ENCODE data around the gene KCNC1.

Gene KCNC1

DNA sequence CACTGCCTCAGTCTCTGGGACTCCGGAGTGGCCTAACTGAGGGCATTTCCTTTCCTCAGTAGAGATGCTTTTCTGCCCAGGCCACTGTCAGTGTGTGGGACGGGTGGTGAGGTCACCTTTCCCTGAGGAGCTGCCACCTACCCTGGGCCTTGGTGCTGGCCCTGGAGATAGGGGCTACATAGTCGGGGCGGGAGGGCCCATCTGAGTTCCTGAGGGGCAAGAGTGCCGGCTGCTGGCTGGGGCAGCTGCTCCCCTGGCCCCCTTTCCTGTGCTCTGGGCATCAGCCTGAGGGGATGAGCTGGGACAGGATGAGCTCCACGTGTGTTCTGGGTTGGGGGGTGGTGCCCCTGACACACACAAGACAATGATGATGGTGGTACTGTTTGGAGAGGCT is 5.4 kb downstream of the KCNC1 start:
- no peak for DNase-seq

DNA sequence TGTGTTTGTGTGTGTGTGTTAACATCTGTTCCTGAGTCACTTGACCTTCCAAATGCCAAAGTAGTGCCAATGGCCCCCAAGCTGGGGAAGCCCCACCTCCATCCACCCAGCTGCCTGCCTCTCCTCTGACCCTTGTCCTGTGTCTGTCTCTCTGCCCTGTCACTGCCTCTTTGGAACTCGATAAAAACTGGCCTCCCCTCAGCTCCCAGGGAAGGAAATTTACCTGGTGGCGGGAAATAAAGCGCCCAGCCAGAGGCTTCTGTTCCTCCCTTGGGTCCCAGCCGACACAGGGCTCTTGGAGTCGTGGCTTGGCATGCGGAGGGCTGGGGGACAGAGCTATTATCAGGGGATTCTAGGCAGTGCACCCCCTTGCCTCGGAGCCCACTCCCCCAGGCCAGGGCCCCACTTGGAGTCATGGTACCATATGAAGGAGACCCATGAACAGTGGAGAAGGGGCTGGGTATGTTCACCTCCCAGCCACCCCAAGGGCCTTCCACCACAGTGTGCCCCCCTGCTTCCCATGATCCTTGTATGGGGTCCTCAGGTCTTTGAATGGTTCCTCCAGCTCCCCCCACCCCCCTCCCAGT is 6.2 kb downstream of the KCNC1 start:
- DNase-seq, result no peak

DNA sequence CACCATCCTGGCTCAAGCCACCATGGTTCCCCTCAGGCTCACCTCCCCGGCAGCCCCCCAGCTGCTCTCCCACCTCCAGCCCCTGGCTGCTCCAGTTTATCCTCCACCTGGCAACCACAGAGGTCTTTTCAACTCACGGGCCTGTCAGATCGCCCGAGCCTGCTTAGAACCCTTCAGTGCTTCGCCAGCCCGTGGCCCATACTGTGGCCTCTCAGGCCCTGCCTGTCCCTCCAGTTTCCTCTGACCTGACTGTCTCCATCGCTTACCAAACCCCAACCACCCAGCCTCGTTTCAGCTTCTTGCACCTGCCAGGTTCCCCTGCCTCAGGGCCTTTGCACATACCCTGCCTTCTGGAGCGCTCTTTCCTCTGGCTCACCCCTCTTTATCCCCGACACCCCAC is 6.9 kb downstream of the KCNC1 start:
- DNase-seq, result no peak

DNA sequence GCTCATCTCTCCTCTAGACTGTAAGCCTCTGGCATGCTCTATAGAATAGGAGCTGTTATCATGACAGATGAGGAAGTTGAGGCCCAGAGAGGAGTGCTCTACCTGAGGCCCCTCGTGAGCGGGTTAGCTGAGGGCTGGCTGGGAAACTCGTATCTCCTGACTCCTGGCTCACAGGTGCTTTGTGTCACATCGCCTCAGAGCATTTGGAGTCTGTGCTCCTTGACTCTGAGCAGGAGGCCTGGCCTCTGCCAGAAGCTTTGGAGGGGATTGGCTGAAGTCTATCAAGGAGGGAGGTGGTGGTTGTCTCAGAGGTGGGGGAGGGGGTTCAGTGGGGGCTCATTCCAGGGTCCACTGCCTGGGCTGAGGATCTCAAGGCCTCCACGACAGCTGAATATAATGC is 7.4 kb downstream of the KCNC1 start:
- DNase-seq, result no peak

DNA sequence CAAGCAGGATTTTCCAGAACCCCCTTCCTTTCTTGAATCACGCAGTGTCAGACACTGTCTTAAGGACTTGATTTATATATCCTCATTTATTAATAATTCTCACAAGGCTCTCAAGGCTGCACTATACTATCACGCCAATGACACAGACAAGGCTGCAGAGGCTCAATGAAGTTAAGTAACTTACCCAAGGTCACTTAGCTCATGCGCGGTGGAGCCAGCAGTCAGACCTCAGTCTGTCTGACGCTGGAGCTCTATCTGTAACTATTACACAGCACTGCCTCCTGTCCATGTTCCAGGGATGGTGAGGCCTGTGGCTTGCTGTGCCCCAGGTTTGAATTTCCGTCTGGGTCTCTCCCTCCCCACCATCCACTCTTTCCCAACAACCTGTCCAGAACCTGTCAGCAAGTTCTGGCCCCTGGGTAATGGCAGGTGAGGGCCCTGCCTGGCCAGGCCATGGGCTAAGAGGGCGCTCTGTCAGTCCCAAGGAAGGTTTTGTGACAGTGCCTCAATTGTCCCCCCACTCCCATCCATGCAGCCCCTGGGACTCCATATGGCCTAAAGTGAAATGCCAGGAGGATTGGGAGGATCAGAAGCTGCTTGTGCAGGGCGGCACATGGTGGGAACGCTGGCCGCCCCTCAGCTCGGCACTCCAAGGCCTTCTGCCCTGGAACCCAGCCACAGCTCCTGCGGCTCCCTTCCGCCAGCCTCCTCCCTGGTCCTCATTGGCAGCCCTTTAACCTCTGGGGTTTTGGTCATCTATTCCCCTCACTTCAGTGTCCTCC is 8.6 kb downstream of the KCNC1 start:
- DNase-seq, result no peak

DNA sequence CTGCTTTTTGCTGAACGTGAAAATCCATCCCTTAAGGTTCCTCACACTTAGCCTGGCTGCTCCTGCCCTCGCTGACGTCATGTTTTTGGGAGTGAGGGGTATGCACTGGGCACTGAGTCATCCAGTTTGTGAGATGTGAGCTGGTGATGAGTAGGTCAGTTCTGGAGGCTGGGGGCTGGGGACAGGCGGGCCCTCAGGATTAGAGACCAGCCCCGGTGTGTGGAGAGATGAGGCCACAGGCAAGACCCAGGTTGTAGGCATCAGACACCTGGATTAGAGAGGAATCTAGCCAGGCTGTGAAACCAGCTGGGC is 9.2 kb downstream of the KCNC1 start:
- no peak for DNase-seq

DNA sequence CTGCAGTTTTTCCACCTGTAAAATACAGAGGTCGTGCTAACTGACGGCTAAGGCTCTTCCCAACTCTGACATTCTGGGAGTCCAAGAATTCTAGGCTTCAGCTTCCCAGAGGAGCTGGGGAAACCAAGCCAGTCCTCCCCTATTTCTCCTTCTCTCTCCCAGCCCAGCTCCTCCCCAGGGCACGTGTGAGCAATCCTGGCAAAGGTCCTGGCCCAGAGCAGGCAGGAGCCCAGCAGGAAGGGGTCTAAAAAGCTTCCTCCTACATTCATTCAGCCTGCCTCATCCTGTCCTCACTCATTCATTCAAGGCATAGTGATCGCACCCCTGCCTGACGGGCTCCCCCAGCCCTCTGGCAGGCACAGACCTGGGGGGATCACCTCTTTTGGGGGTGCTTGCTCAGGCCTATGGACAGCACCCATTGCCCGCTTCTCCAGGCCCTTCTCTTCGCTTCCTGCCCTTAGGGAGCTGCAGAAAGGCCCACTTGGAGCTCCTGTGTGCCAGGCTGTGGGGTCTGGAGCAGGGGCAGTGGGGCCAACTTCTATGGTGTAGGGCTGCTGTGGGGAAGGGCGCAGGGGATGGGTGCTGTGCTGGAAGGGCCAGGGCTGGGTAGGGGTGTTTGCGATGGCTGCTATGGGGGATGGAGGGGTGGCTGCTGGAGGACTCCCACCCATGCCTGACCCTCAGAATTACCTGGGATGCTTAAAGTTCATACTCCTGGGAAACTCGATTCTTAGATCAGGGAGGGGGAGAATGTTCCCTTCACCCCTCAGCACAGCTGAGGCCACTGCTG is 9.8 kb downstream of the KCNC1 start:
- DNase-seq, result no peak

DNA sequence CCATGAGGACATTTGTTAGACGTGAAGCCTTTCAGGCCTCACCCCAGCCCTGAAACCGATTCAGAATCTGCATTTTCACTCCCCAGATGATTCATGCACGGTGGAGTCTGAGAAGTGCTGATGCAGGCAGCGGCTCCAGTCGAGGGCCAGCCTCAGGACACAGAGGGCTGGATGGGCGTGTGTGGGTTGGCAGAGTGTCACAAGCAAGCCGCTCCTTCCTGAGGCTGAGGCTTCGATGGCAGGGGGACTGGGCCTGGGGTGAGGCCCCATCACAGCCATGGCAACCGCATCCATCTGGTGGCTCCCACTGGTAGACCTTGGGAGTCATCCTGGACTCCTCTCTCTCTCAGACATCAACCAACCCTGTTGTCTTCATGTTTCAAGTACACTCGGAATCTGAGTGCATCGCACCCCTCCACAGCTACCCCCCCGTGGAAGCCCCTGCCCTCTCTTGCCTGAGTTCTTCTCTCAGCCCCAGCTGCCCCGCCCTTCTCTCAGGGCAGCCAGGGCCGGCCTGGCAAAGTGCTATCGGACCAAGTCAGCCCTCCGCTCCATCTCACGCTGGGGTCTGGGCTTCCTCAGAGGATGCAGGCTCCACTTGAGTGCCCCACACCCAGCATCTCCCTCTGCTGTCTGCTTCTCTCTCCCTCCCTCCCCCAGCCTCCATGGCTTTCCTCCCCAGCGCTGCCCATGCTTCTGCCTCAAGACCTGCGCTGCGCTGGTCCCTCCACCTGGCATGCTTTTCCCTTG is 10.6 kb downstream of the KCNC1 start:
- DNase-seq, result no peak

DNA sequence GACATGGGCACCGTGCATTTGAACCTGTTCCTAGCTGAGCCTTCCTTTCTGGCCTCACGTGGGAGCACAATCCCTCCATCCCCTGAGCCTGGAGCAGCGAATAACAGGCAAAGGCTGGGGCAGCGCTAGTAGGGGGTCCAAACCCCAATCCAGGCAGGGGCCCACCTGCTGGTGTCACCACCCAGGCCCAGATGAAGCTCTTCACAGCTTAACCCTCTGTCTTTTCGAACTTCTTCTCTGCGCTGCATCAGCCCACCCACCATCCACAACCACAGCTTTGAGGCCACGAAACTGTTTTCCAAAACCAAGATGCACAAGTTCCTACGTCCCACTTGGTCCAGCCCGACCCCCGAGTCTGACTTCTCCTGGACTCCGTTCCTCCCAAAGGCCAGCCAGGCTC is 11.5 kb downstream of the KCNC1 start:
- no peak for DNase-seq

DNA sequence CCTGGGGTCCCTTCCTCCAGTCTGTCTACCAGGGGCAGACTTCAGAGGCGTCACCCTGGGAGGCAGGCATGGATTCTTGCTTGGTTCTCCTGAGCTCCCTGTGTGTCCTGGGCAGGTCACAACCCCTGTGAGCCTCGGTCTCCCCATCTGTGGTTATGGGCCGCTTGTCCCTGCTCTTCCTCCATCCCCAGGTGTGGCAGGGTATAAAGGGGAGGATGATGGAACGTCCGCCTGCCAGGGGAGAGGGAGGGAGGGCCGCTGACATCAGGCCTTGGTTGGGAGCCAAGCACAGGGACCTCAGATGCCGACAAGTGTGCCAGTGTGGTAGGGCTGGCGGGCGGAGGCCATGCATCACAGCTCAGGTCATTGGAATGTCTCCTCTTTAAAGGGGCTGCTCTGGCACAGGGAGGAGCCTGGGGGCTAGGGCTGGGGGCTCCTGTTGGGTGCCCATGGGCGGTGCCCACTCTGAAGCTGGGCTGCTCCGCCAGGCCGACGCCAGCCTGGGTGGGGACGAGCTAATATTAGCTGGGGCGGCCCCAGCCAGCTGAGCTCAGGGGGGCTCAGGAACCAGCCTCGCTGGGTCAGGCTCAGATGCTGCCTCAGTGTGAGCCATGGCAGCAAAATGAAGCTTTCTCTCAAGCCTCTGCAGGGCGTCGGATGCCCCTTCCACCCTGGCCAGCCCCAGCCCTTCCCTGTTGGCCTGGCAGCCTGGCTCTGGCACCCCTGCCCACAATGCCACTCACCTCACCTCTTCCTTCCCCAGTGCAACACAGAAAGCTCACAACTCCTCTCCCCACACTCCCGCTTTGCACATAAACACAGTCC is 12.8 kb downstream of the KCNC1 start:
- no peak for DNase-seq

DNA sequence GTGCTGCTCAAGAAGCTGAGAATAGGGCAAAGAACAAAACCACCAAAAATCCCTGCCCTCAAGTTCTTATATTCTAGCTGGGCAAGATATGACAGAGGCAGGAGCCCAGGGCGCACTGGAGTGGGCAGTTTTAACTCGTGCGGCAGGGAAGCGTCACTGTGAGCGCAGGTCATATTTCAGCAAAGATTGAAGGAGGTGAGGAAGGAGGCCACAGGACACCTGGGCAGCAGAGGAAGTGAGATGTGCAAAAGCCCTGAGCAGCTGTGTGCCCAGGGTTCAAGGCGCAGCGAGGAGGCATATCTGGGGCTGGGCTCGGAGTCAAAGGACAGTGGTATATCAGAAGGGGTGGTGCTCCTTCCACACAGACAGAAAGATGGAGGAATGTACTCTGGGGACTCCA is 13.5 kb downstream of the KCNC1 start:
- no peak for DNase-seq

DNA sequence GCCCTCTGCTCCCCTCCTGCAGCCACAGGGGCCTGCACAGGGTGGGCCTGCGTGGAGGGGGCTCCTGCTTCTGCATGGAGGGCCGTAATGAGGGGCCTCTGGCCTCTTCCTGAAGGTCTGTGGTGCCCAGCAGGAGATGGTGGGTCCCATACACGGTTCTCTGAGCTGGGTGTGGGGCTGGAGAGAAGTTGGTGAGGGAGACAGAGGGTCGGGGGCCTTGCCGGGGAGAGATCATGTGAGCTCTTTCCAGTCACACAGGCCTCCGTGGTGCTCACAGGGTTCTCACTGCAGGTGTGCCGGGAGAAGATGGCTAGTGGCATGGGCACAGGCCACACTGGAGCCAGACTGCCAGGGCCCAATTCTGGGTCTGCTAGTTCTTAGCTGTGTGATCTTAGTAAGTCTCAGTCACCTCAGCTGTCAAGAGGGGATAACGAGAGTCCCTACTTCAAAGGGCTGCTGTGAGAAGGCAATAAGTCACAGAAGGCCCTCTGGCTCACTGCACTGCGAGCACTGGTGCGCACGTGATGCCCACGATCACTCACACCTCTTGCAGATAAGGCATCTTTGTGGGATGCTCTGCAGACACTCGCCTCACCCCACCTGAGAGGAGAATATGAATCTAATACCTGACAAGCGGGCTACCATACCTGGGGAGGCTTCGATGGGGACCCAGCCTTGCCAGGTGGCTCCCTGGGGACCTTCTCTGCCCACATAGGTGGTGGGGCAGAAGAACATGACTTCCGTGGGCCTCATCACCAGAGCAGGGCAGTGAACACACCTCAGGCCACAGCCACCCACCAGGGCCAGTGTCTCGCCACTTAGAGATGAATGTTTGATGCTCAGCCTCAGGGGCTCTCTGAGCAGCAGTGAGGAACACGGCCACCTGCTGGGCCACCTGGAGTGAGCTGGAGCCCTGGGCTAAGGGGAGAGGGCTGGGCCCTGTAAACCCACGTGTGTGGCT is 14.5 kb downstream of the KCNC1 start:
- no peak for DNase-seq

DNA sequence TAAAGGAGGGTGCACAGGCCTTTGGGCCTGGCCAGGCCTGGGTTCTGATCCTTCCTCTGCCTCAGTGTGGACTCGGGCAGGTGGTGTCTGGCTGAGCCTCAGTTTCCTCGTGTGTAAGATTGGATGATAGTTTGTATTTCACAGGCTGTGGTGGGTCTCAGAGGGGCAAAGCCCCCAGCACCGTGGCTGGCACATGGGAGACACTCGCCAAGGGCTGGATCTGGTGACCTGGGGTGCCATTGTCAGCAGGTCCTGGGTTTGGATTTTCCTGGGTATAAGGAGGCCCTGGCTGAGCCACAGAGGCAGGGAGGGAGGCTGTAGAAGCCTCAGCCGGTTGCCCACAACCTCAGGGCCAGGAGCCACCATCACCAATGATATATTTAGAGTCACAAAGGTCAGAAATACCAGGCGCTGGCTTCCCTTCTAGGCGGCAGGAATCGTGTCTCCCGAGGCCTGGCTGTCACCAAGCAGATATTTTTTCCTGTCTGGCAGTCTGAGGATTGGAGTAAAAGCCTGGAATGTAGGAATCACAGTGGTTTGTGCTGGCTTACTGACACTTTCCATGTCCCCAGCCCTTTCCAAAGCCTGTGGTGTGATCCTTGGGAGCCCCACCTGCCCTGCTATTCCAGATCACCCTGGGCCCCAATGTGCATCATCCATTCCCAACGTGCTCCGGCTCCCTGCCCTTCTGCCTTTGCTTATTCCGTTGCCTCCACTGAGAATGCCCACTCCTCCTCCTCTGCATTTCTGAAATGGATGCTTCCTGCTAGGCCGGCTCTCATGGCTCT is 15.6 kb downstream of the KCNC1 start:
- DNase-seq, result no peak

DNA sequence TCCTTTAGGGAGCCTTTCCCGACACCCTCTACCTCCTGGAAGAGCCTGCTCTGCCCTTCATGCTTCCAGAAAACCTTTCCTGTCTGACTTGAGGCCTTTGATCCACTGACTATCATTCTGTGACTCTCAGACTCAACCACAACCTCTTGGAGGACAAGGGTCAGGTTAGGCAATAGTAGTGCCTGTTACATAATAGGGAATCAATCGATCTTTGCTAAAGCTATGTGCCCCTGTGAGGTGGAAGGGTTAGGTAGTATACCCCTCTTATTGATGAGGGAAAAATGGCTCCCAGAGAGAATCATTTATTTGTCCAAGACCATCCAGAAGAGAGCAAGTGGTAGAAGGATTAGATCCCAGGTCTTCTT is 16.2 kb downstream of the KCNC1 start:
- DNase-seq, result no peak

DNA sequence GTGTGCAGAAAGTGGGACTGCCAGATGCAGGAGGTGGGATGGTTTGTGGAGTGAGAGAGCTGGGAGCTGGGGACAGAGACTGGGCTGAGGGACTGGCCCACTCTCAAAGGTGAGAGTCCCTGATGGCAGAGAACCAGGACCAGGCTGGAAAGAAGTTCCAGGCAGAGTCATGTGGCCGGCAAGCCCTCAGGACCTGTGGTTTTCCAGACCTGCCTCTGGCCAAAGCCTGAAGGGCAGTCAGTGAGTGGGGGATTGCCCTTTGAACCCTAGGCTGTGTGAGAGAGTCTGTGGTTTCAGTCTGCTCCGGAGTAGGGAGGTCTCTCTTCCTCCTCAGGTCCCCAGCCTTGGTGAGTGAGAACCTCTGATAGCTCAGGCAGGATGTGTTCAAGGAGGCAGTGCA is 17.0 kb downstream of the KCNC1 start:
- no peak for DNase-seq

DNA sequence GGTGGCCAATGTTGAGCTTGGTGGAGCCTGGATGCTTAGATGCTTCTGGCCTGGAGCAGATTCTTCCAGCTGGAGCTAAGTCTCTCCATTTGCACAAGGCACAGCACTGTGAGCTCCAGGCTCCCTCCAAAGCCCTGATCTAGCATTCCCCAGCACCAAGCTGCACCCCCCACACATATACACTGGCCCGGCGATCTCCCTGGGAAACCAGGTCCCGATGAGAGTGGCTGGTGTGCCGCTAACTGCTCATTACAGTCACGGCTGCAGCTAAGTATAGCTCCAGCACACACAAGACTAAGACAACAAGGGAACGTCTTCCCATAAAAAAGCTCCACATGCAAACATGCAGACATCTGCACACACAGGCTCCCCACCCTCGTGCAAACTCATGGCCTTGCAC is 17.6 kb downstream of the KCNC1 start:
- DNase-seq, result no peak

DNA sequence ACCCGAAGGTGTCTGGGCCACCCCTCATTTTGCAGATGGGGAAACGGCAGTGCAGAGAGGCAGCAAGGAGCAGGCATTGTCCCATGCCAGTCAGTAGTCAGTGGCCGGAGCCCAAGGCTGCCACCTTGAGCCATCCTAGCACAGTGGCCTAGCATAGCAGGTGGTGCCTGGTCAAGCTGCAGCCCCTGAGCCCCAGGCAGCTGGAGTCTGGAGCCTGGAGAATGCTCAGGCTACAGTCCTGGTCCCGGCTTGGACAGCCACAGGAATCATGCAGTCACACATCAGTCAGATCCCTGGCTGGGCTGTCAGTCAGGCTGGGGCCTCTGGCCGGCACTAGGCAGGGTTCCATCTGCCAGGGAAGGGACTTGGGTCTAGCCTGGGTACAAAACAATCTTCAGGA is 18.6 kb downstream of the KCNC1 start:
- no peak for DNase-seq

DNA sequence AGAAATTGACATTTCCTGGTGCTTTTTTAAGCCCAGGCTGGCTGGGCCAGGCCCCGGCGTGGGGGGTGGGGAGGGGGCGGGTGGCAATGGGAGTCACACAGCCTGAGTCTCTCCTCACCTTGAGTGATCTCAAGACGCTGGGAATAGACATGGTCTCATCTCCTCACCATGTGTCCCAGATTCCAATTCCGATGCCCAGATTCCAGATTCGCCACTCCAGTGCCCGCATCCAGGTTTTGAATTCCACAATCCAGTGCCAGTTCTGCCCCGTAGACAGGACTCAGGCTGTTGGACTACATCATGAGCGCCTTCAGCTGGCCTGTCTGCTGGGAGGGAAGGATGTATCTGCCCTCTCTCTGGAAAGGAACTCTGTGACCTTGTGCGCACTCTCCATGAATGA is 19.1 kb downstream of the KCNC1 start:
- no peak for DNase-seq

DNA sequence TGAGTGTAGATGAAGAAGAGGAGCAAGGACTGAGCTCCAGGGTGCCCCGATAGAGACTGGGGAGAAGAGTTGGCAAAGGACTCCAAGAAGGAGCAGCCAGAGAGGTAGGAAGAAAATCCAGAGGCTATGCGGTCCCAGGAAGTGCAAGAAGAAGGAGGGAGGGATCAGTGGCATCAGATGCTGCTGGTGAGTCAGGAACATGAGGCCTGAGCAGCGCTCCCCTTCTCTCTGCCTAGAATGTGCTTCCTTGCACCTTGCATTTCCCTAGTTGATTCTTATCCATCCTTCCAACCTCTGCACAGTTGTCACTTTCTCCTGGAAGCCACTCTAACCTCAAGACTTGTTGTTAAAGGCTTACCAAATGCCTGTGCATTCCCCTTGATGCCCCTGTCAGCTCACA is 21.3 kb downstream of the KCNC1 start:
- no peak for DNase-seq

DNA sequence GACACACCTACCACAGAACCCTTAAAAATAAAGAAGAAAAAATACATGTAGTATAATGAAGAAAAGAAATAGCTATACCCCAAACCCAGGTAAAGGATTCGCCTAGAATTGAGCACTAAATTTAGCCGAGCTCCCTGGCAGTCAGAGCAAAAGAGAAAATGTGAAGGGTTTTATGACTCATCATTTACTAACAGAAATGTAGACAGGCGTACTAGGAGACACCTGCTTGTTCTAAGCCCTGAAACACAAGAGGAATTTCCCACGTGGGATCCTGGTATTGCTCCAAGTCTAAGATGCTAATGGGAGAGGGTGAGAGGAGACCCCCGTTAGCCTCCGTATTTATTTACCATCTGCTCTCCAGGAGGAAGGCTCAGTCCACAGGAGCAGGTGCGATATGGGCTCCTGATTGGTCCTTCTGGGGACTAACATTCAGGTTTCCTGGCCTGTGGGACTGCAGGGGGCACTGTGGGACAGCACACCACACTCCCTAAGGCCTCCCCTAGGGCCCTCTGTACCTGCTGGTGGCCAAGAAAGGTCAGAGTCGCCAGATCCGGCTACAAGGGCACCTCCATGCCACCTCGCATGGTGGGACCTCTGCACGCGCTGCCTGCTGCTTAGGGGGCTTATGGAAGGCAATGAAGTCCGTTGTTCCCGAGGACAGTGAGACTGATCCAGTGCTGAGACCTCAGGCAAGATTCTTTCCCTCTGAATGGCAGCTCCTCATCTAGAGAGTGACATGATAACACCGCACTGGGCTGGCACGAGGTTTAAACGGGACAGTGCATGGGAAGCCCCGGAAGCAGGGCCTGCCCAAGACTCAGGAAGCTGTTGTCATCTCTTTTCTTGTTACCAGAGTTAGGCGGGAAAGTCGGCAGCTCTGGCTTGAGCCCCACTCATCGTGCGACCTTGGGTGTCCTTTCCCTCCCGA is 25.8 kb downstream of the KCNC1 start:
- no peak for DNase-seq
